Esophagus squamous epithelium (tissue), 4 donors: ENCODE results near the gene STARD13.

Experiments used
- CTCF ChIP-seq, 6 experiments: fragments of 450-650 bp in 4 of 6; fragments of 200-600 bp in 2 of 6; sonication (generic) in 2 of 6; IDR thresholded peaks; one replicate each; pipeline ENCODE4 v1.5.1; 2016 to 2019; ENCODE audit warnings: antibody characterized with exemption in 6 of 6, mild to moderate bottlenecking in 4 of 6, moderate library complexity in 4 of 6
- POLR2A ChIP-seq, 4 donors: fragments of 450-650 bp; IDR thresholded peaks; one replicate each; pipeline ENCODE4 v1.6.1; 2017; ENCODE audit warnings: antibody characterized with exemption in 4 of 4, mild to moderate bottlenecking in 4 of 4, moderate library complexity in 3 of 4

GRCh38 chr13:33328701-33329100 lies 43.1 kb upstream of the STARD13 start:
- TF ChIP-seq CTCF (IDR thresholded peaks at IDR 0.05), result no peak
- no peak for TF ChIP-seq POLR2A (IDR thresholded peaks at IDR 0.05)
